ENCODE measurements around the gene PACSIN2. TPM values are rescaled to one million over a fixed set of nuclear protein-coding genes. Genes with fewer than 3 reads are reported as not detected.
"Not testable (repeated sequence)": the region's sequence is repeated elsewhere in the genome, so short reads cannot be mapped to it uniquely, and the experiment has no call there.

The PACSIN2 gene
- total RNA-seq, 2 donors from 2014 or later = 191 to 219 TPM

- no peak for ATAC-seq
- intact Hi-C loops (cut with DNase I, micrococcal nuclease) = no loop called here
- no peak for DNase-seq
Measured at GRCh38 chr22:42957544-42957943, 57.4 kb downstream of the PACSIN2 start.

GRCh38 chr22:42955848-42956247 lies 59.1 kb downstream of the PACSIN2 start:
- ATAC-seq (no peak), DNase-seq (no peak)
- intact Hi-C loops (cut with DNase I, micrococcal nuclease) = no loop called here

GRCh38 chr22:42955087-42955635 lies 59.8 kb downstream of the PACSIN2 start:
- no peak for ATAC-seq
- no peak for DNase-seq
- intact Hi-C loops (cut with DNase I, micrococcal nuclease) = no loop called here

GRCh38 chr22:42953751-42954150 lies 61.2 kb downstream of the PACSIN2 start:
- DNase-seq; intact Hi-C loops (cut with DNase I, micrococcal nuclease): not testable (repeated sequence)
- ATAC-seq = peak; percentile 61

- intact Hi-C loops (cut with DNase I, micrococcal nuclease) = no loop called here
- no peak for ATAC-seq
- no peak for DNase-seq
Measured at GRCh38 chr22:42951093-42951710, 63.7 kb downstream of the PACSIN2 start.

- no peak for ATAC-seq
- no peak for DNase-seq
- intact Hi-C loops (cut with DNase I, micrococcal nuclease) = no loop called here
Measured at GRCh38 chr22:42950281-42950680, 64.7 kb downstream of the PACSIN2 start.

GRCh38 chr22:42949159-42949558 lies 65.8 kb downstream of the PACSIN2 start:
- intact Hi-C loops (cut with DNase I, micrococcal nuclease) = no loop called here
- DNase-seq (no peak), ATAC-seq (peak; percentile 65)

- intact Hi-C loops (cut with DNase I, micrococcal nuclease) = no loop called here
- no peak for DNase-seq
- ATAC-seq = peak; percentile 55
Measured at GRCh38 chr22:42948294-42948693, 66.7 kb downstream of the PACSIN2 start.

GRCh38 chr22:42947211-42947990 lies 67.5 kb downstream of the PACSIN2 start:
- ATAC-seq = peak; percentile 15
- intact Hi-C loops (cut with DNase I, micrococcal nuclease) = no loop called here
- no peak for DNase-seq

GRCh38 chr22:42946546-42947198 lies 68.3 kb downstream of the PACSIN2 start:
- intact Hi-C loops (cut with DNase I, micrococcal nuclease) = no loop called here
- ATAC-seq (no peak), DNase-seq (no peak)

GRCh38 chr22:42945736-42946135 lies 69.2 kb downstream of the PACSIN2 start:
- intact Hi-C loops (cut with DNase I, micrococcal nuclease) = no loop called here
- DNase-seq (no peak), ATAC-seq (no peak)

GRCh38 chr22:42945027-42945426 lies 69.9 kb downstream of the PACSIN2 start:
- no peak for ATAC-seq
- no peak for DNase-seq
- intact Hi-C loops (cut with DNase I, micrococcal nuclease) = no loop called here

GRCh38 chr22:42944409-42944808 lies 70.5 kb downstream of the PACSIN2 start:
- no peak for ATAC-seq
- DNase-seq = no peak
- intact Hi-C loops (cut with DNase I, micrococcal nuclease) = no loop called here

GRCh38 chr22:42943981-42944380 lies 71.0 kb downstream of the PACSIN2 start:
- no peak for DNase-seq
- intact Hi-C loops (cut with DNase I, micrococcal nuclease) = no loop called here
- ATAC-seq = no peak

GRCh38 chr22:42942351-42942750 lies 72.6 kb downstream of the PACSIN2 start:
- DNase-seq (no peak), ATAC-seq (no peak)
- intact Hi-C loops (cut with DNase I, micrococcal nuclease) = no loop called here

- DNase-seq = peak; percentile 70 to 82
- intact Hi-C loops (cut with DNase I, micrococcal nuclease) = no loop called here
- peak; percentile 82 for ATAC-seq
Measured at GRCh38 chr22:42939941-42940653, 74.9 kb downstream of the PACSIN2 start.

GRCh38 chr22:42939451-42939881 lies 75.5 kb downstream of the PACSIN2 start:
- peak; percentile 38 to 68 for DNase-seq
- intact Hi-C loops (cut with DNase I, micrococcal nuclease) = no loop called here
- peak; percentile 75 for ATAC-seq

- ATAC-seq (no peak), DNase-seq (no peak)
- intact Hi-C loops (cut with DNase I, micrococcal nuclease) = no loop called here
Measured at GRCh38 chr22:42938976-42939375, 76.0 kb downstream of the PACSIN2 start.

GRCh38 chr22:42938449-42938848 lies 76.5 kb downstream of the PACSIN2 start:
- DNase-seq = no peak

More at GRCh38 chr22:42938449-42938848, 76.5 kb downstream of the PACSIN2 start:
- intact Hi-C loops (cut with DNase I, micrococcal nuclease) = no loop called here
- ATAC-seq = no peak

All from left colon (tissue), 2 donors.